ENCODE measurements around the gene SH3PXD2A.

DNA sequence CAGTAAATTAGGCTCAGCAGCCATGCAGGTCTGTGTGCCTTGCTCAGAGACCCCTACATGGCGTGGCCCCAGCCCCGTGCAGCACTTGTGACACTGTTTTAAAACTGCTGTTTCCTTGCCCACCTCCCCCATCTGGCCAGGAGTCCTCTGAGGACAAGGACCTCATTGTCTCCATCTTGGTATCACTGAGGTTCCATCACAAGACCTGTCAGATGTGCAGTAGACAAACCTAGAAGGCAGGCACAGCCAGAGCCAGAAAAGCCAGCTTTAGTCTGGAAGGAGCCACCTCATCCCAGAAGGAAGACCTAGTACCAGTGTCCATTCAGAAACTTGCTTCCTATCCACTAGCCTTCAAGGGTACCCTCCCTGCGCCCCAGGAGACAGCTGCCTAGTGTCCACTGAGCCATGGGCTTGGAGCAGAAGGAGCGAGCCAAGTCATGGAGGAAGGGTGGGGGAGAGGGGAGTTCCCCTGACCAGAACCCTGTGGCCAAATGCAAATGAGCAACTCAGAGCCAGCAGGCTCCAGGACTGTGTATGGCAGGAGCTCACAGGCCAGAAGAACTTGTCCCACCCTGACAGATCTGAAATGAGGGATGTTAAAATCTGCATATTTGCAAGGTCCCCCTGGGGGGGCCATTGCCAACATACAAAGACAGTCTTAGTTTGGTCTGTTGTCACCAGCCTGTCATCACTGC, 176.1 kb downstream of the SH3PXD2A start:
- TF ChIP-seq POLR2A (IDR thresholded peaks at IDR 0.05; ENCODE audit: low read depth, low read length) (no peak), RFX5 (IDR thresholded peaks at IDR 0.05; ENCODE audit: low read depth, low read length) (no peak), MAFK (IDR thresholded peaks at IDR 0.05; ENCODE audit: low read depth, low read length) (no peak), FOS (IDR thresholded peaks at IDR 0.05; ENCODE audit: low read depth, low read length) (no peak), MXI1 (IDR thresholded peaks at IDR 0.05; ENCODE audit: borderline replicate concordance, low read depth, low read length) (no peak), BHLHE40 (IDR thresholded peaks at IDR 0.05; ENCODE audit: low read depth, low read length) (no peak)
- TF ChIP-seq, protein P1, sequence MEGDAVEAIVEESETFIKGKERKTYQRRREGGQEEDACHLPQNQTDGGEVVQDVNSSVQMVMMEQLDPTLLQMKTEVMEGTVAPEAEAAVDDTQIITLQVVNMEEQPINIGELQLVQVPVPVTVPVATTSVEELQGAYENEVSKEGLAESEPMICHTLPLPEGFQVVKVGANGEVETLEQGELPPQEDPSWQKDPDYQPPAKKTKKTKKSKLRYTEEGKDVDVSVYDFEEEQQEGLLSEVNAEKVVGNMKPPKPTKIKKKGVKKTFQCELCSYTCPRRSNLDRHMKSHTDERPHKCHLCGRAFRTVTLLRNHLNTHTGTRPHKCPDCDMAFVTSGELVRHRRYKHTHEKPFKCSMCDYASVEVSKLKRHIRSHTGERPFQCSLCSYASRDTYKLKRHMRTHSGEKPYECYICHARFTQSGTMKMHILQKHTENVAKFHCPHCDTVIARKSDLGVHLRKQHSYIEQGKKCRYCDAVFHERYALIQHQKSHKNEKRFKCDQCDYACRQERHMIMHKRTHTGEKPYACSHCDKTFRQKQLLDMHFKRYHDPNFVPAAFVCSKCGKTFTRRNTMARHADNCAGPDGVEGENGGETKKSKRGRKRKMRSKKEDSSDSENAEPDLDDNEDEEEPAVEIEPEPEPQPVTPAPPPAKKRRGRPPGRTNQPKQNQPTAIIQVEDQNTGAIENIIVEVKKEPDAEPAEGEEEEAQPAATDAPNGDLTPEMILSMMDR (conservative IDR thresholded peaks at IDR 0.05; ENCODE audit: low read depth, low read length): no peak
